ENCODE data around the gene DDX1.

The DDX1 gene

DNA sequence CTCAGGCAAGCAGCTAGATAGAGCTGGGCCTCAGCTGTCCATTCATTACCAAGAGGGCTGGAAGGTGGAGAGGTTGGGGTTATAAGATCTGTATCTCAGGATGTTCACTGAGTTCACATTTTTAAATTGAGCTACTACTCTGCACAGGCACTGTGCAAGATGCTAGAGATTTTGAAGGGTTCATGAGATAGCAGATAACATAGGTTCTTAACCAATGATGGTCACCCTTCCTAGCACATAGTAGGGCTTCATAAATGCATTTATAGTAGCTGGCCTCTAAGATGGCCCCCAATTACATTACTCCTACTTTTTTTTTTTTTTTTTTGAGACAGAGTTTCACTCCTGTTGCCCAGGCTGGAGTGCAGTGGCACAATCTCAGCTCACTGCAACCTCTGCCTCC is 79.7 kb downstream of the DDX1 start:
- TF ChIP-seq FOXM1 (IDR thresholded peaks at IDR 0.05; ENCODE audit: borderline replicate concordance) = no peak
- TF ChIP-seq BHLHE40 (IDR thresholded peaks at IDR 0.05; ENCODE audit: borderline replicate concordance) = no peak
- no peak for TF ChIP-seq NFRKB (IDR thresholded peaks at IDR 0.05)
- TF ChIP-seq ARNT (IDR thresholded peaks at IDR 0.05) = no peak
- TF ChIP-seq, protein P1, sequence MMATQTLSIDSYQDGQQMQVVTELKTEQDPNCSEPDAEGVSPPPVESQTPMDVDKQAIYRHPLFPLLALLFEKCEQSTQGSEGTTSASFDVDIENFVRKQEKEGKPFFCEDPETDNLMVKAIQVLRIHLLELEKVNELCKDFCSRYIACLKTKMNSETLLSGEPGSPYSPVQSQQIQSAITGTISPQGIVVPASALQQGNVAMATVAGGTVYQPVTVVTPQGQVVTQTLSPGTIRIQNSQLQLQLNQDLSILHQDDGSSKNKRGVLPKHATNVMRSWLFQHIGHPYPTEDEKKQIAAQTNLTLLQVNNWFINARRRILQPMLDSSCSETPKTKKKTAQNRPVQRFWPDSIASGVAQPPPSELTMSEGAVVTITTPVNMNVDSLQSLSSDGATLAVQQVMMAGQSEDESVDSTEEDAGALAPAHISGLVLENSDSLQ (IDR thresholded peaks at IDR 0.05) = no peak
- no peak for TF ChIP-seq CTBP1 (IDR thresholded peaks at IDR 0.05; ENCODE audit: borderline replicate concordance)
- no peak for TF ChIP-seq TARDBP (IDR thresholded peaks at IDR 0.05)
- no peak for DNase-seq (ENCODE audit: extremely low spot score)
- ChIA-PET CTCF (interaction anchor here (0.7 kb wide), 1 partner anchor 148 kb away, joined by 9 read pairs; no protein-coding TSS in a partner anchor), POLR2A (no interaction called here)

DNA sequence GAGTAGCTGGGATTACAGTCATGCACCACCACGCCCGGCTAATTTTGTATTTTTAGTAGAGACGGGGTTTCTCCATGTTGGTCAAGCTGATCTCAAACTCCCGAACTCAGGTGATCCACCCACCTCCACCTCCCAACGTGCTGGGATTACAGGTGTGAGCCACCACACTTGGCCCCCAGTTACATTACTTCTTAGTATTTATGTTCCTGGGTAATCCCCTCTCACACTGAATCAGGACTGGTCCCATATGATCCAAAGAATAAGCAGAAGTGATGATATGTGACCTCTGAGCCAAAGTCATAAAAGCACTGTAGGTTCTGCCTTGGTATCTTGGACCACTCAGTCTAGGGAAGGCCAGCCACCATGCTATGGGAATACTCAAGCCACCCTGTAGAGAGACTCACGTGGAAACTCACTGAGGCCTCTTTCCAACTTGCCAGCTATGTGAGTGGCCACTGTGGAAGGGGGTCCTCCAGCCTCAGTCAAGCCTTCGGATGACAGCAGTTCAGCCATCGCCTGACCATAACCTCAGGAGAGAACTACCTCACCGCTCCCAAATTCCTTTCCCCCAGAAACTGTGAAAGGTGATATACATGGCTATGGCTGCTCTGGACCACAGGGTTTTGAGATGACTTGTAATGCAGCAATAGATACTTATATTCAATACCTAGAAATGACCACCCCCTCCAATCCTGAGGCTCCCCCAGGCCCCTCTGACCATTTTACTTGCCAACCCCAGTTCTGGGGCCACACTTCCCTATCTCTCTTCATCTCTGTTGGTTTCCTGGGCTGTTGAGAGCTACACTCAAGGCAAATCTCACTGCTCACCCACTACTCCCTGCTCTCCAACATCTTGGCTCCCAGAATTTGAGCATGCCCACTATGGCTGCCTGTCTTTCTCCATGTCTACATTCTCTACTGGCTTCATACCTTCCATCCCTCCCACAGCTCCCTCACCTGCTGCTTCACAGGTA is 80.5 kb downstream of the DDX1 start:
- TF ChIP-seq, protein P1 (IDR thresholded peaks at IDR 0.05) = no peak
- TF ChIP-seq CTBP1 (IDR thresholded peaks at IDR 0.05; ENCODE audit: borderline replicate concordance) = no peak
- ChIA-PET POLR2A (no interaction called here), CTCF (no interaction called here)
- no peak for DNase-seq (ENCODE audit: extremely low spot score)

DNA sequence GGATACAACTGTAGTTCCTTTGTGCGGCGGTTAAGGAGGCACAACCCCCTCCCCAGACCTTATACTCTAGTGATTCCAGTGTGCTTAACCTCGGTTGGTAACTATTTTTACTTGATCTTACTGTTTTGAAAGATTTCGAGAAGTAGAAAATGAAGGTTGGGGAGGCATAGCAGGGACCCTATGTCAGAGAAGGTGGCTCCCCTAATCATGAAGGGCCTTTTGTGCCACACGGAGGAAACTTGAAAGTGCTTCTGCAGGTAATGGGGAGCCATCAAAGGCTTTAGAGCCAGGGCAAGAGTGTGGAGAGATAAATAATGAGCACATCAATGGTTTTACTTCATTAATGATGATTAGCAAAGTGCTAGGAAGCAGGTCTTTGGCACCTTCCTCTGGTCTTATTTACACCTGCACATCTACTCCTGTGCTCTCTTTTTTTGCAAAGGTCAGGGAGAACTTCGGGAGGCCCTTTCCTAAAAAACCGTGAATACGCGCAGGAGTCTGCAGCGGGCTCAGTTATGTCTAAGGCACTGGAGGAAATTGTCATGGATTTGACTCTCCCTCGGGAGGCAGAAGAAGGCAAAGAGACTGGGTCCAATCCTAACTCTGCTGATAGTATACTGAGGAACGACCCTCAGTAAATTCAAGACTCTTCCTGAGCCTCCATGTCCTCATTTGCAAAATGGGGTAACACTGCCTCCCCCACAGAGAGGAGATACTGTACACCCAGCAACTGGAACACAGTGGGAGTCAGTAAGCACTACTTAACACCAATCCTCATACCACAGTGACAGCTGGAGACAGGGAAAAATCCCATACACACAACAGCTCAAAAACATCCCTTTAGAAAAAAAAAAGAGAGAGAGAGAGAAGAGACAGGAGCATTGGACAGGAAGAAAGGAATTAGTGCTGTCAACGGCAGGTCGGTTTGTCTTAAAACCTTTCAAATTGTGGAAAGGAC is 81.6 kb downstream of the DDX1 start:
- DNase-seq (ENCODE audit: extremely low spot score) = no peak
- ChIA-PET CTCF (no interaction called here), POLR2A (no interaction called here)
- TF ChIP-seq FOXA1 (IDR thresholded peaks at IDR 0.05) (no peak), FOXK2 (IDR thresholded peaks at IDR 0.05) (no peak), L3MBTL2 (conservative IDR thresholded peaks at IDR 0.05) (no peak), ELF4 (IDR thresholded peaks at IDR 0.05) (no peak), FOXM1 (IDR thresholded peaks at IDR 0.05; ENCODE audit: borderline replicate concordance) (no peak), SP1 (IDR thresholded peaks at IDR 0.05) (no peak)

DNA sequence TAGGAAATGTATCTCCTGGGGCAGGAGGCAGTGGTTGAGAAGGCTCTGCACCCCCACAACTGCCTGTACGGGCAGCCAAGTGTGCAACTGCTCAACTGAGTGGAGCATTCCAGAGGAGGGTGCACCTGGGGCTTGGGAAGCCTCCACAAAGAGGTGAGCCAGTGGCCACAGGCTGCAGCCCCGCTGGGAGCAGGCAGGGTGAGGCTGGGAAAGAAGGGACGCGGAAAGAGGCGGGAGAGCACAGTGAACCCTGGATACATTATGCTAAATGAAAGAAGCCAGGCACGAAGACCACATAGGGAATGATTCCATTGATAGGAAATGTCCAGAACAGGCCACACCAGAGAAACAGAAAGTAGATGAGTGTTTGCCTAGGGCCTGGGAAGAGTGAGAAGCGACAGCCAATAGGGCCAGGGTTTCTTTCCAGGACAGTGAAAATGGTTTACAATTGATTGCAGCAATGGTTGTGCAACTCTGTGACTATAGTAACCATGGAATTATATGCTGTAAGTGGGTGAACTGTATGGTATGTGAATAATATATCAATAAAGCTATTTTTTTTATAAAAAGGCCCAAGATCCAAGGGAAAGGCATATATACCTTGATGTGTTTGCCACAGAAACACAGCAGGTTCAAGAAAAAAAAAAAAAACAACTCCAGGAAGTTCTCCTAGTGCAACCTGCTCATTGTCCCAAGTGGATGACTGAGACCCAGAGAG is 82.4 kb downstream of the DDX1 start:
- POLR2A ChIA-PET = no interaction called here

DNA sequence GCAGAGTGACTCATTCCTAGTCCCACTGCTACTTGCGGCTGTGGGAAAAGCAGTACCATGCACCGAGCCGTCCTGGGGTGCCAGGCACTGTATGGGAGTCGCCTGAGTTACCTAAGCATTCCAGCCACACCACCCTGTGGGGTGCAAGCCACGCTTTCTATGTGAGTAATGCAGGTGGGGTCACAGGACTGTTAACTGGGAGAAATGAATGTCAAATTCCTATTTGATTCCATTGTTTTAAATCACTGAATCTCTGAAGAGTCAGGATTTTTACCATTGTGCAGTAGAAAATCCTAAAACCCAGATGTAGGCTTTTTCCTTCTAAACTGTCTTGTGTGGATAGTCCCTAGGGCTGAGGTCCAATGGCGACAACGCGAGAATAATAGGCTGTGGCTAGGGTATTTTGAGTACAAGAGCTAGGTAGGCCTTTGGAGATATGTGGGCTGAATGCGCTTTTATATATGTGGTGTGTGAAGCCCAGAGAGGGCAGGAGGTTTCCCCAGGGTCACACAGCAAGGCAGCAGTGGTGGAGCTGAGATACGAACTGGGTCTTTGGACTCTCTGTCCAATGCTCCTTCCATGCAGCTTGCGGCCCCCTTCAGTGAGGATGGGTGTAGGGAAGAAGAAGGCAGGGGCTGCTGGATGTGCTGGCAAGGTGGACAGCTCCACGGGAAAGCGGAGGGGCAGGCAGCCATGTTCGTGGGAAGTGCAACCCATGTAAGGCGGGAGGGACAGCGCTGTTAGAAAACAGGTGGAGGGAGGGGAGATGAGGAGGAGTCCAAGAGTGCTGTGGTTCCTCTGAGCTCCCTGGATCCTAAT is 83.2 kb downstream of the DDX1 start:
- ChIA-PET CTCF (interaction anchor here (0.5 kb wide), 1 partner anchor 50 kb away, joined by 3 read pairs; no protein-coding TSS in a partner anchor), POLR2A (no interaction called here)
- DNase-seq (ENCODE audit: extremely low spot score) = no peak
- TF ChIP-seq CTBP1 (IDR thresholded peaks at IDR 0.05; ENCODE audit: borderline replicate concordance) (no peak), SUZ12 (IDR thresholded peaks at IDR 0.05) (no peak), TARDBP (IDR thresholded peaks at IDR 0.05) (no peak), FOXA1 (IDR thresholded peaks at IDR 0.05) (no peak), ELF4 (IDR thresholded peaks at IDR 0.05) (no peak), ZNF384 (IDR thresholded peaks at IDR 0.05) (no peak), SP1 (IDR thresholded peaks at IDR 0.05) (no peak), HDGF (IDR thresholded peaks at IDR 0.05; ENCODE audit: borderline replicate concordance) (no peak), NFRKB (IDR thresholded peaks at IDR 0.05) (no peak), L3MBTL2 (conservative IDR thresholded peaks at IDR 0.05) (no peak), ARNT (IDR thresholded peaks at IDR 0.05) (no peak), FOXK2 (IDR thresholded peaks at IDR 0.05) (no peak), LEF1 (IDR thresholded peaks at IDR 0.05; ENCODE audit: borderline replicate concordance) (no peak), FOXM1 (IDR thresholded peaks at IDR 0.05; ENCODE audit: borderline replicate concordance) (no peak)
- TF ChIP-seq, protein P1 (IDR thresholded peaks at IDR 0.05) = no peak

More for the DNA sequence above, 82.4 kb downstream of the DDX1 start:
- DNase-seq (ENCODE audit: extremely low spot score) = no peak
- TF ChIP-seq CTBP1 (IDR thresholded peaks at IDR 0.05; ENCODE audit: borderline replicate concordance) = no peak
- no peak for TF ChIP-seq ZNF384 (IDR thresholded peaks at IDR 0.05)
- CTCF ChIA-PET = no interaction called here

All from HEK293T (cell line).